Measurements from ENCODE around the gene HOMER2. TPM values are rescaled to one million over a fixed set of nuclear protein-coding genes. Genes with fewer than 3 reads are reported as not detected.

Gene HOMER2
- total RNA-seq, 1 donor from 2014 or later, result 23.4 TPM

DNA sequence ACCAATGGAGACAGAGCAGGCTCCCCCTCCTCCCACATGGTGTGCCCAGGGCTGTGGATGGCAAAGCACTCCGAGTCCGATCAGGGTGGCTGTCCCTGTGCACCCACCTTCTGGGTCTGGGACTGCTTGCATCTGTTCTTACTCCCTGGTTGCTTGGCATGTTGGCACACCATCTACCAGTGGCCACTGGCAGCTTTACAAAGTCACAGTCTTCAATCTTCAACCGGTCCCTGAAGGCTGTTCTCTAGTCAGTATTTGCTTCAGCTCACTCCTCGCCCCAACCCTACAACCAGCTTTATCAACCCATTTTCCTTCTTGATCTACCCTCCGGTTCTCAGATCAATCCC lies 14.8 kb downstream of the HOMER2 start:
- Mint-ChIP-seq H3K36me3 (no peaks in the 10 kb centered on the region), H3K4me3 (no peak overlapping the region), H3K9me3 (no peaks in the 10 kb centered on the region), H3K4me1 (ENCODE audit: unreplicated experiment) (peaks cover 13% of the 10 kb centered on the region), H3K27me3 (no peaks in the 10 kb centered on the region), H3K27ac (no peak overlapping the region)
- TF ChIP-seq, protein P1, sequence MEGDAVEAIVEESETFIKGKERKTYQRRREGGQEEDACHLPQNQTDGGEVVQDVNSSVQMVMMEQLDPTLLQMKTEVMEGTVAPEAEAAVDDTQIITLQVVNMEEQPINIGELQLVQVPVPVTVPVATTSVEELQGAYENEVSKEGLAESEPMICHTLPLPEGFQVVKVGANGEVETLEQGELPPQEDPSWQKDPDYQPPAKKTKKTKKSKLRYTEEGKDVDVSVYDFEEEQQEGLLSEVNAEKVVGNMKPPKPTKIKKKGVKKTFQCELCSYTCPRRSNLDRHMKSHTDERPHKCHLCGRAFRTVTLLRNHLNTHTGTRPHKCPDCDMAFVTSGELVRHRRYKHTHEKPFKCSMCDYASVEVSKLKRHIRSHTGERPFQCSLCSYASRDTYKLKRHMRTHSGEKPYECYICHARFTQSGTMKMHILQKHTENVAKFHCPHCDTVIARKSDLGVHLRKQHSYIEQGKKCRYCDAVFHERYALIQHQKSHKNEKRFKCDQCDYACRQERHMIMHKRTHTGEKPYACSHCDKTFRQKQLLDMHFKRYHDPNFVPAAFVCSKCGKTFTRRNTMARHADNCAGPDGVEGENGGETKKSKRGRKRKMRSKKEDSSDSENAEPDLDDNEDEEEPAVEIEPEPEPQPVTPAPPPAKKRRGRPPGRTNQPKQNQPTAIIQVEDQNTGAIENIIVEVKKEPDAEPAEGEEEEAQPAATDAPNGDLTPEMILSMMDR (conservative IDR thresholded peaks at IDR 0.05), result no peak
- no peak for DNase-seq (ENCODE audit: extremely low spot score, unreplicated experiment)

DNA sequence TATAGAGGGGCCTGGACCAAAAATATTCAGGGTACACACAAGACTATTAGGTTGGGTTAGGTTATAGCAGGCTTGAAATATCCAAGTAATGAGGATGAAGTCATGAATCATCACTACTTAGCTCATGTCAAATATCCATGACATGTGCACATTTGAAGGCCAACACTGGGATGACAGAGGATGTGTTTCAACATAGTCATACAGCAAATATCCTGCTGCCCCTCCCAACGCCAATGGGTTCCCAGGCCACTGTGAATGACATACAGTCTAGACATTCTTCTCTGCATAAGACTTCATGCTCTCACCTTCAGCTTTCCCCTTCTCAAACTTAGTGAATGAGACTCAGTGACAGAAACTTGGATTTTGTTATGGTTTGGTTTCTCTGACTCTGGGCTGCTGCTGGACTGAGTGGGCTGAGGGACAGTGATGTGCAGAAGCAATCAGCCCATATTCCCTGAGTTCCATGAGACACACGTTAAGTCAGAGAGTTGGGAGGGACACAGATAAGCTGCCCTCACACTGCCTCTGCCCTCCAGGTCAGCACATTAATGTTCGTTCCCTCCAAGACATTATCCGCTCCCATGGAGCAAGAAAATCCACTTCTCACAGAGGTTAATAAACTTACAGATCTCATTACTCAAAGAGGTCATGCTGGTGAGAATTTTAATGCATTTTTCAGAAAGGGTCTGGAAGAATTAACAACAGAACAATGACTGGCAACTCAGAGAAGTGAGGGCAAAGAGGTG lies 15.4 kb downstream of the HOMER2 start:
- TF ChIP-seq, protein P1 (conservative IDR thresholded peaks at IDR 0.05), result no peak
- peak overlapping the region; percentile 69 for H3K27ac Mint-ChIP-seq
- H3K9me3 Mint-ChIP-seq, result no peaks in the 10 kb centered on the region
- no peak for DNase-seq (ENCODE audit: extremely low spot score, unreplicated experiment)
- H3K36me3 Mint-ChIP-seq, result no peaks in the 10 kb centered on the region
- H3K27me3 Mint-ChIP-seq, result no peaks in the 10 kb centered on the region
- peaks cover 13% of the 10 kb centered on the region for H3K4me1 Mint-ChIP-seq (ENCODE audit: unreplicated experiment)
- H3K4me3 Mint-ChIP-seq, result no peak overlapping the region

DNA sequence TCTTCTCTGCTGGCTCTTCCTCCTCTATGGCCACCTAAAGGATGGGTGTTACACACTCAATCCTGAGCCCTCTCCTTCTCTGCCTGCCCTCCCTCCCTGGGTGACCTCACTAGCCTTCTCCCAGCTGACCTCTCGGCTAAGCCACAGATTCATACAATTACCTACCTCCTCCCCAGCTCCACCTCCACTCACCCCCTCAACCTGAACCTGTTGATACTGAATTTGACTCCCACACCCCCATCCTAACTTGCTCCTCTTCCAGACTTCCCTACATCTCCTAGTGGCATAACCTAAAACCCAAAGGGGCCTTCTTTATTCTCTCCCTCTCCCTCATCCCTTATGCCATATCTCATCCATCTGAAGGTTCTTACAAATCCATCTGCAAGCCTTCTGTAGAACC lies 17.1 kb downstream of the HOMER2 start:
- H3K9me3 Mint-ChIP-seq, result no peaks in the 10 kb centered on the region
- no peak for DNase-seq (ENCODE audit: extremely low spot score, unreplicated experiment)
- H3K4me3 Mint-ChIP-seq, result peak overlapping the region; percentile 39
- H3K4me1 Mint-ChIP-seq (ENCODE audit: unreplicated experiment), result peaks cover 13% of the 10 kb centered on the region
- no peaks in the 10 kb centered on the region for H3K27me3 Mint-ChIP-seq
- peak overlapping the region; percentile 77 for H3K27ac Mint-ChIP-seq
- TF ChIP-seq, protein P1 (conservative IDR thresholded peaks at IDR 0.05), result no peak
- no peaks in the 10 kb centered on the region for H3K36me3 Mint-ChIP-seq

DNA sequence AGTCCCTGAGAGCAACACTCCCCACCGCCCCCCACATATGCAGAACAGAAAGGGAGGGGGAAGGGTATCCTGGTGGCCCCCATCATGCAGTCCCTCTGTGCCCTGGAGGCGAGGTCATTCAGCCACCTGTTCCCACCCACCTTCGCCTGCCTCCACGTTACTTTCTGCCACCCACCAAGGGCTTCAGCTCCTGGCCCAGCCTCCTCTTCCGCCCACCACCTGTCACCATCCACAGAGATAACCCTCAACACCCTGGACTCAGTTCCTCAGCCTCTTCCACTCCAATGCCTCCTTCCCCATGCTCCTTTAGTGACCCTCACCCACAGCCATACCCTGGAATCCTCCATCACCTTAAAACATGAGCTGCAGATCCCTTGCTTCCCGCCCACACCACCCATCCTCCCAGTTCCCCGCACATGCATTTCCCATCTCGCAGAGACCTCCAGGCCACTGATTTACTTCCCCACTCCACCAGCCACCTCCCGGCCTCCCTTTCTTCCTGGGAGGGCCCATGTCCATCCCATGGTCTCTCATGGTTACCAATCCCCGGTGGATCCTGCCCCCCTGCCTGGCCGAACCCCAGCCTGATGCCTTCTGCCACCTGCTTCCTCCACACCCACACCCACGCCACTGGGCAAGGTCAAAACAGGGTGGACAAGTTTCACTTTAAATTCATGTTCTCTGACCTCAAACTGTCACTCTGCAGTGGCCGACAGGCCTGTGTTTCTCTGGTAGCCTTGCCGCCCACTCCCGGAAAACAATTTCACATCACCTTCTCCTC lies 18.2 kb downstream of the HOMER2 start:
- TF ChIP-seq, protein P1 (conservative IDR thresholded peaks at IDR 0.05), result no peak
- no peaks in the 10 kb centered on the region for H3K9me3 Mint-ChIP-seq
- no peaks in the 10 kb centered on the region for H3K36me3 Mint-ChIP-seq
- no peaks in the 10 kb centered on the region for H3K27me3 Mint-ChIP-seq
- no peak overlapping the region for H3K4me3 Mint-ChIP-seq
- no peak overlapping the region for H3K27ac Mint-ChIP-seq
- peaks cover 13% of the 10 kb centered on the region for H3K4me1 Mint-ChIP-seq (ENCODE audit: unreplicated experiment)
- no peak for DNase-seq (ENCODE audit: extremely low spot score, unreplicated experiment)

DNA sequence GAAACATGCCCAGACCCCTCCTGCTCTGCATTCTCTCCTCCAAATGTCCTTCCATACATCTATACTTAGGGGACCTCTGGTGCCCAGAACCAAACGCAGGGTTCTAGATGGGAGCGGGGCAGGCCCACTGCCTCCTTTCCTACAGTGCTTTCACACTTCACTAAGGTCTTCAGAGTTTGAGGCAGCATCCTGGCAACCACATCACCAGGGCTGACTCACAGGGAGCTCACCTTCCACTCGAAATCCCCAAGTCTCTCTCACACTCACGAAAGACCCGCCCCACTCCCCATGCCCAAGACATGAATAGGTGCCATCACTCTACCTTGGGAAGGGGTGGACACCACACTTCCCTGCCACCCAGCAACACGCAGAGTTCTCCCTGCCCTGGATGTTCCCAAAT lies 18.9 kb downstream of the HOMER2 start:
- no peaks in the 10 kb centered on the region for H3K36me3 Mint-ChIP-seq
- no peaks in the 10 kb centered on the region for H3K27me3 Mint-ChIP-seq
- H3K4me3 Mint-ChIP-seq, result no peak overlapping the region
- H3K9me3 Mint-ChIP-seq, result no peaks in the 10 kb centered on the region
- peaks cover 13% of the 10 kb centered on the region for H3K4me1 Mint-ChIP-seq (ENCODE audit: unreplicated experiment)
- H3K27ac Mint-ChIP-seq, result no peak overlapping the region
- TF ChIP-seq, protein P1 (conservative IDR thresholded peaks at IDR 0.05), result no peak
- no peak for DNase-seq (ENCODE audit: extremely low spot score, unreplicated experiment)
